Measurements from ENCODE around the gene TMEM255B.
"Not testable (repeated sequence)": the region's sequence is repeated elsewhere in the genome, so short reads cannot be mapped to it uniquely, and the experiment has no call there.

TMEM255B gene

GRCh38 chr13:113785051-113786010 lies 26.3 kb downstream of the TMEM255B start:
- peak; percentile 20 for DNase-seq (ENCODE audit: low read depth, low spot score)

- DNase-seq (ENCODE audit: low read depth, low spot score), result no peak
Observed at GRCh38 chr13:113786262-113786841, 27.3 kb downstream of the TMEM255B start.

GRCh38 chr13:113787694-113788093 lies 28.7 kb downstream of the TMEM255B start:
- DNase-seq (ENCODE audit: low read depth, low spot score), result no peak

DNA sequence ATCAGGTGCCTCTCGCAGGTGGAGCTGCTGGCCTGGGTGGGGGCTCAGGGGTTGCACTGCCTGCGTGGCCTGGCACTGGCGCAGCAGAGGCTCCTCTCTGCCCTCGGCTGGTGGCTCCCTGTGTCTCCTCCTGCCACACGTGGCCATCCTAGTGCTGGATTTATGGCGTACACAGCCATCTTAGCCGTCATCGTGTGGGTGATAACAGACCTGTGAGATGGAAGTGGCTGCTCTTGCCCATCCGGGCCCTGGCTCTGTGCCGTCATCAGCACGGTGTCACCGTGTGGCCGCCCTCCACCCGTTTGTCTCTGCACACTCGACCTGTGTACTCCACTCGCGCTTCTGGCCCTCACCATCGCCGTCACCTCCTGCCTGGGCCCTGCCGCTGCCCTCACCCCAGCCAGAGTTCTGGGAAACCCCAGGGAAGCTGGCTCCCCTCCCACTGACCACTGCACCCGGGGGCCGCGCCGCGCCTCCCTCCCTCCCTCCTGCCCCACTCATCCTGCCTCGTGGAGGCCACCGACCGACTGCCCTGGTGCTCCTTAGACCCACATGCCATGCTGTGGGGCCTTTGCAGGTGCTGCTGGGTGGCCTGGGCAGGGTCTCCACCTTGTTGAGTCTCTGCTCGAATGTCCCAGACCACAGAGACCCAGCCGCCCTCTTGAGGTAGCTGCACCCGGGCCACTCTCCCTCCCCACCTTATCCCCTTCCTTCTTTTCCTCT lies 29.5 kb downstream of the TMEM255B start:
- no peak for DNase-seq (ENCODE audit: low read depth, low spot score)

GRCh38 chr13:113789167-113789566 lies 30.1 kb downstream of the TMEM255B start:
- no peak for DNase-seq (ENCODE audit: low read depth, low spot score)

GRCh38 chr13:113789931-113790330 lies 30.9 kb downstream of the TMEM255B start:
- DNase-seq (ENCODE audit: low read depth, low spot score), result not testable (repeated sequence)

DNA sequence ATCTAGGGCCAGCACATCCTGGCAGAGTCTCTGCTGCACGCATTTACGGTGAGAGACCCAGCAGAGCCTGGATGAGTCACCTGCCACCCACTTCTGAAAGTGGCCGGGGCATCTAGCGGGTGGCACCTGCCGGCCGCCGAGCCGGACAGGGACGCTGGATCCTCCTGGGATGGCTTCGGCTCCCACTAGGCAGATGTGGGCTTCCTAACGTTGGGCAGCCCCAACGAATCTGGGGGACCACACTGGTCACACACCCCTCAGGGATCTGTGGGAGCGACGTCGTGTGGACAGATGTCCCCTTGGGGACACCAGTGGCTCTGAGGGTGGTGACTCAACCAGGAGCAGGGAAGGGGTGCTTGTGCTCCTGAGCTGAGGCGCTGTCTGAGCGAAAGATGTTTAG lies 32.2 kb downstream of the TMEM255B start:
- no peak for DNase-seq (ENCODE audit: low read depth, low spot score)

- DNase-seq (ENCODE audit: low read depth, low spot score), result no peak
Observed at GRCh38 chr13:113791761-113792160, 32.7 kb downstream of the TMEM255B start.

- no peak for DNase-seq (ENCODE audit: low read depth, low spot score)
Observed at GRCh38 chr13:113792236-113792770, 33.3 kb downstream of the TMEM255B start.

- no peak for DNase-seq (ENCODE audit: low read depth, low spot score)
Observed at GRCh38 chr13:113792886-113793717, 34.1 kb downstream of the TMEM255B start.

GRCh38 chr13:113793718-113794085 lies 34.7 kb downstream of the TMEM255B start:
- no peak for DNase-seq (ENCODE audit: low read depth, low spot score)

- no peak for DNase-seq (ENCODE audit: low read depth, low spot score)
Observed at GRCh38 chr13:113794086-113794485, 35.1 kb downstream of the TMEM255B start.

- DNase-seq (ENCODE audit: low read depth, low spot score), result no peak
Observed at GRCh38 chr13:113794764-113795173, 35.7 kb downstream of the TMEM255B start.

GRCh38 chr13:113795362-113795761 lies 36.3 kb downstream of the TMEM255B start:
- not testable (repeated sequence) for DNase-seq (ENCODE audit: low read depth, low spot score)

DNA sequence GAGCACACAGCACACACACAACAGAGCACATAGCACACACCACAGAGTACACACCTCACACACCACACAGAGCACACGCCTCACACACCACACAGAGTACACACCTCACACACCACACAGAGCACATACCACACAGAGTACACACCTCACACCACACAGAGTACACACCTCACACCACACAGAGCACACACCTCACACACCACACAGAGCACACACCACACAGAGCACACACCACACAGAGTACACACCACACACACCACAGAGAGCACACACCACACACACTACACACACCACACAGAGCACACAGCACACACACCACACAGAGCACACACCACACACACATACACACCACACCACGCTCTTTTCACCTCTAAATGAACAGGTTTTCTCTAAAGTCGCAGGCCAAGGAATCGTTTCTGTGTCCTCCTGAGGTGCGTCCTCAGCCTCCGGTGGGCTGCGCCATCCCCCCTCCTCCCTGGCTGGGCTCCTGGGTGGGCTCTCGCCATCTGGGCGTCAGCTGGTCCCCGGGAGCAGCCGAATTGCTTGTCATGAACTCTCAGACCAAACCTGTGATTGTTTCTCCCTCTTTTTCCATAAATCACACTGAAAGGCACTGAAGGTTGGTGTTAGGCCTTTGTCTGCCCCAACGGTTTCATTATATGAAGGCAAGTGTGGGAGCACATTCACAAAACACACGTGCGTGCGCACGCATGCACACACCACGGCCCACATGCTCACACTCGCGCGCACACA lies 37.4 kb downstream of the TMEM255B start:
- DNase-seq (ENCODE audit: low read depth, low spot score), result no peak

DNA sequence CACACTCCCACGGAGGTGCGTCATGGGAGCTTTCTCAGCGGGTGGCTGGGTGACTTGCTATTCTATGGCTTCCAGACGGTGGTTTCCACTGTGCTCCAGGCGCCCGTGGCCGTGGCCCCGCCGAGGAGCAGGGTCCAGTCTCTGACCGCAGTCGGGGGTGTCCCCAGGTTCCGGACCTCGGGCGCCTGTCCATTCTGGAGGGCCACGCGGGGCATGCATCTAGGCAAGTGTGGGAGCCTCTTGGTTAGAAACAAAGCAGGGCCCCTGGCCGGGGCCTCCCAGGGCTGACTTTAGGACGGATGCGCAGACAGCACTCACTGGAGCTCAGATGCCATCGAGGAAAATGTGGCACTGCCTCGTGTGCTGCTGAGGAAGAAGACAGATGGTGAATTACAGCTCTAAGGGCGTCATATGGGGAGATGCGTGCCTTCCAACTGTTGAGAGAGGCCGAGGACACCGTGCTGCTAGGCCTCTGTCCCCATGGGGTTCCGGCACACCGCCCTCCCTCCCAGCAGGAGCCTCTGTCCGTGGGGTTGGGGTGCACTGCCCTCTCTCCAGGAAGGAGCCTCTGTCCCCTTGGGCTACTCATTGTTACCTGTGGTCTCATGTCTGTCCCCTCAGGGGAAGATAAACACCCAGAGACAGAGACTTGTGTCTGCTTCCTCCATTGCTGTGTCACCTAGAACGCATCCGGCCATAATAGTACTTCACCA lies 38.1 kb downstream of the TMEM255B start:
- DNase-seq (ENCODE audit: low read depth, low spot score), result no peak

DNA sequence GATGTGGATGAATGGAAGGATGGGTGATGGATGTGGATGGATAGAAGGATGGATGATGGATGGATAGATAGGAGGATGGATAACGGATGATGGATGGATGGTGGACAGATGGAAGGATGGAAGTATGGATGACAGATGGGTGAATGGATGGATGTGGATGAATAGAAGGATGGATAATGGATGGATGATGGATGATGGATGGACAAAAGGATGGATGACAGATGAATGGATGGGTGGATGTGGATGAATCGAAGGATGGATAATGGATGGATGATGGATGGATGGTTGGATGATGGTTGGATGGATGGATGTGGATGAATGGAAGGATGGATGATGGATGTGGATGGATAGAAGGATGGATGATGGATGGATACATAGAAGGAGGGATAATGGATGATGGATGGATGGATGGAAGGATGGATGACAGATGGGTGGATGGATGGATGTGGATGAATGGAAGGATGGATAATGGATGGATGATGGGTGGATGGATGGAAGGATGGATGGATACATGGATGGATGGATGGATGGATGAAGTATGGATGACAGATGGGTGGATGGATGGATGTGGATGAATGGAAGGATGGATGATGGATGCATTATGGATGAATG lies 39.3 kb downstream of the TMEM255B start:
- DNase-seq (ENCODE audit: low read depth, low spot score), result no peak

DNA sequence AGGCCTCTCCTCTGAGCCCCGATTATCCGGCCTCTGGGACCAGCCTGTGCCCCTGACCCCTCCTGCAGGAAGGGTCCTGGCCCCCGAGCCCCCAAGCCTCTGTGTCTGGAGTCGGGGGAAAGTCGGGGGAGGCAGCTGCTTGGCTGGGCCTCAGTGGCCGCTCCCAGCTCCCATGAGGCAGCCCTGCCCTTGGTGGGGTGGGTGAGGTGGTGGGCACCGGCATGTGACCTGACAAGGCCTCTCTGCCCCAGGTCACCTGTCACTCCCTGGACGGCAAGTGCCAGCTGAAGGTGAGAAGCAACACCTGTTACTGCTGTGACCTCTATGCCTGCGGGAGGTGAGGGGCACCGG lies 41.5 kb downstream of the TMEM255B start:
- DNase-seq (ENCODE audit: low read depth, low spot score), result no peak

GRCh38 chr13:113801289-113801961 lies 42.4 kb downstream of the TMEM255B start:
- DNase-seq (ENCODE audit: low read depth, low spot score), result no peak
